SU-DHL-6 (cell line): ENCODE data around the gene BOLA3.
"Not testable (repeated sequence)": the region's sequence is repeated elsewhere in the genome, so short reads cannot be mapped to it uniquely, and the experiment has no call there.

ENCODE experiments used
- CTCF ChIP-seq: fragments of 200-600 bp; sonication (generic); IDR thresholded peaks from one replicate; pipeline ENCODE4 v1.5.1; 2017; ENCODE audit warnings: antibody characterized with exemption, mild to moderate bottlenecking, low read length, moderate library complexity; ENCODE audit not compliant: insufficient read depth, poor library complexity, severe bottlenecking
- EZH2phosphoT487 ChIP-seq: fragments of 200-600 bp; sonication (generic), shearing (Covaris generic); conservative IDR thresholded peaks from 2 replicates; pipeline ENCODE4 v1.6.1; 2018; ENCODE audit warnings: mild to moderate bottlenecking, antibody characterized with exemption, low read length, moderate library complexity, mixed read lengths

- not testable (repeated sequence) for TF ChIP-seq CTCF, EZH2phosphoT487
Measured at GRCh38 chr2:74123955-74124354, 23.8 kb downstream of the BOLA3 start.
